BLaER1 (cell line): Measurements from ENCODE around the gene AGRN.
"Not testable (repeated sequence)": the region's sequence is repeated elsewhere in the genome, so short reads cannot be mapped to it uniquely, and the experiment has no call there.

Source experiments
- H3K27ac ChIP-seq: shearing (Covaris generic); formaldehyde crosslinking; 2 replicates; pipeline ENCODE4 v1.8.1; 2022
- H3K27me3 ChIP-seq: shearing (Covaris generic); formaldehyde crosslinking; 2 replicates; pipeline ENCODE4 v1.8.1; 2022
- H3K36me3 ChIP-seq: shearing (Covaris generic); formaldehyde crosslinking; 2 replicates; pipeline ENCODE4 v1.8.1; 2022
- H3K4me1 ChIP-seq: shearing (Covaris generic); formaldehyde crosslinking; 2 replicates; pipeline ENCODE4 v1.8.1; 2022
- H3K4me2 ChIP-seq: shearing (Covaris generic); formaldehyde crosslinking; 2 replicates; pipeline ENCODE4 v1.8.1; 2022
- H3K4me3 ChIP-seq: shearing (Covaris generic); formaldehyde crosslinking; 2 replicates; pipeline ENCODE4 v1.8.1; 2022
- H3K9ac ChIP-seq: shearing (Covaris generic); formaldehyde crosslinking; 2 replicates; pipeline ENCODE4 v1.8.1; 2022
- H3K9me3 ChIP-seq: shearing (Covaris generic); formaldehyde crosslinking; 2 replicates; pipeline ENCODE4 v1.8.1; 2022
- H4K20me1 ChIP-seq: shearing (Covaris generic); formaldehyde crosslinking; 2 replicates; pipeline ENCODE4 v1.8.1; 2022
- Cebpa-rat ChIP-seq: shearing (Covaris generic); IDR thresholded peaks from 2 replicates; pipeline ENCODE4 v1.8.1; 2022

The AGRN gene

DNA sequence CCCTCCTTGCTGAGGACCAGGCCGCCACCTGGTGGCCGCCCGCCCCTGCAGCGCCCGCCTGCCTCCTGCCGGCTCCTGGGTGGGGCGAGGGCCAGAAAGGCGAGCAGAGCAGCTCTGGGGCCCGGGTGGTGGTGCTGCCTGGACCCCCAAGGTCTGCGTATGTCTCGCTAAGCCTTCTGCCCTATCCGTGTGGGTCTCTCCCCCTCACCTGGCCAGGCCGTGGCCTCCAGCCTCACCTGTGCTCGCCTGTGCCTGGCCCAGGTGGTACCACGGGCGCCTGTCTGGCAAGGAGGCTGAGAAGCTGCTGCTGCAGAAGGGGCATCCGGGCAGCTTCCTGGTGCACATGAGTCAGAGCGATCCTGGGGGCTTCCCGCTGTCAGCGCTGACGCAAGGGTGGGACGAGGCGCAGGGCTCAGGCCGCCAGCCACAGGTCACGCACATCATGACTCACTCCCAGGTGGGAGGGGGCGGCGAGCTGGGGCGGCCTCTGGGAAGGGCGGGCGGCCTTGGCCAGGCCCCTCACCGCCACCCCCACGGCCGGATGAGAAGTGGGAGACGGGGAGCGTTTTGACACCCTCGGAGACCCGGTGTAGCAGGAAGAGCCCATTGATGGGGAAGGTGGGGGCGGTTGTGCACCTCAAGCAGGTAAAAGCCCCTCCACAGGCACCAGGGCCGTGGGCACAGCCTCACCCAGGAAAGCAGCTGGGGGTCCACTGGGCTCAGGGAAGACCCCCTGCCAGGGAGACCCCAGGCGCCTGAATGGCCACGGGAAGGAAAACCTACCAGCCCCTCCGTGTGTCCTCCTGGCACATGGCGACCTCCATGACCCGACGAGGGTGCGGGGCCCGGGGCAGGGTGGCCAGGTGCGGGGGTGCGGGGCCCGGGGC lies 44.3 kb downstream of the AGRN start:
- TF ChIP-seq Cebpa-rat: no peak
- H3K27me3 ChIP-seq: peaks cover 62% of the 10 kb centered on the region

DNA sequence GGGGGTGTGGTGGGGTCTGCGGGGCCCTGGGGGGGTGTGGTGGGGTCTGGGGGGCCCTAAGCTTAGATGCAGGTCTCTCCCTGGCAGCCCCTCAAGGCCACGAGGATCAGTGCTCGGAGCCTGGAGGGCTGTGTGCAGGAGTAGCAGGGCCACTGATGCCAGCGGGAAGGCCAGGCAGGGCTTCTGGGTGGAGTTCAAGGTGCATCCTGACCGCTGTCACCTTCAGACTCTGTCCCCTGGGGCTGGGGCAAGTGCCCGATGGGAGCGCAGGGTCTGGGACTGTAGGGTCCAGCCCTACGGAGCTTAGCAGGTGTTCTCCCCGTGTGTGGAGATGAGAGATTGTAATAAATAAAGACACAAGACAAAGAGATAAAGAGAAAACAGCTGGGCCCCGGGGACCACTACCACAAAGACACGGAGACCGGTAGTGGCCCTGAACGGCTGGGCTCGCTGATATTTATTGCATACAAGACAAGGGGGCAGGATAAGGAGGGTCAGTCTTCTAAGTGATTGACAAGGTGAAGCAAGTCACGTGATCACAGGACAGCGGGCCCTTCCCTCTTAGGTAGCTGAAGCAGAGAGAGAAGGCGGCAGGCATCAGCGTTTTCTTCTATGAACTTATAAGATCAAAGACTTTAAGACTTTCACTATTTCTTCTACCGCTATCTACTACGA lies 45.5 kb downstream of the AGRN start:
- no peak overlapping the region for H3K27ac ChIP-seq
- H3K36me3 ChIP-seq: no peaks in the 10 kb centered on the region
- H3K4me2 ChIP-seq: peak overlapping the region; percentile 62
- H4K20me1 ChIP-seq: peaks cover 60% of the 10 kb centered on the region
- peaks cover 87% of the 10 kb centered on the region for H3K4me1 ChIP-seq
- no peak for TF ChIP-seq Cebpa-rat
- peaks cover 53% of the 10 kb centered on the region for H3K27me3 ChIP-seq
- H3K9me3 ChIP-seq: no peaks in the 10 kb centered on the region
- H3K9ac ChIP-seq: no peak overlapping the region
- H3K4me3 ChIP-seq: no peak overlapping the region

More for the DNA sequence above, 44.3 kb downstream of the AGRN start:
- no peaks in the 10 kb centered on the region for H3K9me3 ChIP-seq
- no peak overlapping the region for H3K27ac ChIP-seq
- no peak overlapping the region for H3K4me3 ChIP-seq
- H3K4me2 ChIP-seq: peak overlapping the region; percentile 92
- H4K20me1 ChIP-seq: peaks cover 55% of the 10 kb centered on the region
- H3K4me1 ChIP-seq: peaks cover 83% of the 10 kb centered on the region
- H3K36me3 ChIP-seq: no peaks in the 10 kb centered on the region
- no peak overlapping the region for H3K9ac ChIP-seq

DNA sequence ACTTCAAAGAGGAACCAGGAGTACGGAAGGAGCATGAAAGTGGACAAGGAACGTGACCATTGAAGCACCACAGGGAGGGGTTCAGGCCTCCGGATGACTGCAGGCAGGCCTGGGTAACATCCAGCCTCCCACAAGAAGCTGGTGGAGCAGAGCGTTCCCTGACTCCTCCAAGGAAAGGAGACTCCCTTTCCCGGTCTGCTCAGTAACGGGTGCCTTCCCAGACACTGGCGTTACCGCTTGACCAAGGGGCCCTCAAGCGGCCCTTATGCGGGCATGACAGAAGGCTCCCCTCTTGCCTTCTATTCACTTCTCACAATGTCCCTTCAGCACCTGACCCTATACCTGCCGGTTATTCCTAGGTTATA lies 46.0 kb downstream of the AGRN start:
- Histone ChIP-seq H3K27me3 (peaks cover 48% of the 10 kb centered on the region), H4K20me1 (peaks cover 55% of the 10 kb centered on the region), H3K4me2 (peak overlapping the region; percentile 62), H3K4me1 (peaks cover 87% of the 10 kb centered on the region)
- H3K9me3 ChIP-seq, H3K4me3 ChIP-seq, H3K36me3 ChIP-seq, H3K9ac ChIP-seq, H3K27ac ChIP-seq: not testable (repeated sequence)

DNA sequence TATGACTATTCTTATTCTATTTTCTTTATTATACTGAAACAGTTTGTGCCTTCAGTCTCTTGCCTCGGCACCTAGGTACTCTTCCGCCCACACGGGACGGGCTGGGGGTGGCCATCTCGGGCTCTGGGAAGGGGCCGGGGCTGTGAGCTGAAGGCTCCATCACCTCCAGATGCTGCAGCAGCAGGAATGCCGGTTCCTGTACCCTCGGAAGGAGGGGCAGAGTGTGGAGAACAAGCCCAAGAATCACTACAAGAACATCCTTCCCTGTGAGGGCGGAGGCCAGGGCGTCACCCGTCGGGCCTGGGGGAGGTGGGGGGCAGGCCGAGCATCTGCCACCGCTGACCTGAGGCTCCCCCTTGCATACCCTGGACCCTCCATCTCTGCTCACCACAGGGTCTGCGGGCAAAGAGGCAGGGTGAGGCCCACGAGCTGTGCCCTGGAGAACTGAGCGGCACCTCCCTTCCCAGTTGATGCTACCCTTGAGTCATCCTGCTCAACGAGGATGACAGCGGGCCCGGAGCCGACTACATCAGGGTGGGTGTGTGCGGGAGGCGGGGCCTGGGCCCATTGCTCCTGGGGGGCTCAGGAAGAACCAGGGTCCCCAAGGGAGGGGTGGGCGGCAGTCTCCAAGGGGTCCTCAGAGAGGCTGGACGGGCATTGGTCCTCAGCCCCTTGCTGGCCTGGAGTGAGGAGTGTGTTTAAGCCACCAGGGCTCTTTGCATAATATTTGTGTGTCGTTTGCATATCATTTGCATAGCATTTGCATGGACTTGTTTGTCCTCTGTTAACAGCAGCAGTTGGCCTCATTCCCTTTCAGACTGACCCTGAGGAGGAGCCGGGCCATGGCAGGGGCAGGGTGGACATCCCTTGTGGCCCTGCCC lies 46.7 kb downstream of the AGRN start:
- Histone ChIP-seq H3K4me3 (no peak overlapping the region), H3K27me3 (peaks cover 40% of the 10 kb centered on the region), H3K9ac (no peak overlapping the region), H3K9me3 (no peaks in the 10 kb centered on the region), H3K27ac (no peak overlapping the region), H3K4me2 (peak overlapping the region; percentile 94), H4K20me1 (peaks cover 48% of the 10 kb centered on the region), H3K4me1 (peaks cover 88% of the 10 kb centered on the region), H3K36me3 (no peaks in the 10 kb centered on the region)
- TF ChIP-seq Cebpa-rat: no peak

DNA sequence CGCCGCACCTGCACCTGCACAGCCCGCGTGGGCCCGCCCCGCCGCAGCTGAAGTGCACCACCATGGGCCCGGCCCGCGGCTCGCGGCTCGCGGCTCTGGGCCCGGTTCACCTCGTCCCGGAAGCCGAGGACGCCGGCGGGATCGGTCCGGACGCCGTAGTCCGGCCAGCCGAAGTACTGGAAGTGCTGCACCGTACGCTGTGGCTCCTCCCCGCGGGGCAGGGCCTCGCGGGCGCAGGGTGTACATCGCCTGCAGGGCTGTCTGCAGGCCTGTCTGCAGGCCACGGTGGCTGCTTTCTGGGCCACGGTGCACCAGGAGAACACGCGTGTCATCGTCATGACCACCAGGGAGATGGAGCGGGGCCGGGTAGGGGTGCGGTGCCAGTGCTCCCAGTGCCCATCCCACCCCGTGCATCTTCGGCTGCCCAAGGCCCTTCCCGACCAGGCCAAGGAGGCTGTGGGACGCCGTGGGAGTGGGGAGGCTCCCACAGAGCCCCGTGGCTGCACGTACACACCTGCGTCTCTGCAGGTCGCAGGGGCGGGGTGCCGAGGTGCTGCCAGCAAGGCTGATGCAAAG lies 47.5 kb downstream of the AGRN start:
- Histone ChIP-seq H4K20me1 (peaks cover 47% of the 10 kb centered on the region), H3K9me3 (no peaks in the 10 kb centered on the region), H3K4me1 (peaks cover 90% of the 10 kb centered on the region)

DNA sequence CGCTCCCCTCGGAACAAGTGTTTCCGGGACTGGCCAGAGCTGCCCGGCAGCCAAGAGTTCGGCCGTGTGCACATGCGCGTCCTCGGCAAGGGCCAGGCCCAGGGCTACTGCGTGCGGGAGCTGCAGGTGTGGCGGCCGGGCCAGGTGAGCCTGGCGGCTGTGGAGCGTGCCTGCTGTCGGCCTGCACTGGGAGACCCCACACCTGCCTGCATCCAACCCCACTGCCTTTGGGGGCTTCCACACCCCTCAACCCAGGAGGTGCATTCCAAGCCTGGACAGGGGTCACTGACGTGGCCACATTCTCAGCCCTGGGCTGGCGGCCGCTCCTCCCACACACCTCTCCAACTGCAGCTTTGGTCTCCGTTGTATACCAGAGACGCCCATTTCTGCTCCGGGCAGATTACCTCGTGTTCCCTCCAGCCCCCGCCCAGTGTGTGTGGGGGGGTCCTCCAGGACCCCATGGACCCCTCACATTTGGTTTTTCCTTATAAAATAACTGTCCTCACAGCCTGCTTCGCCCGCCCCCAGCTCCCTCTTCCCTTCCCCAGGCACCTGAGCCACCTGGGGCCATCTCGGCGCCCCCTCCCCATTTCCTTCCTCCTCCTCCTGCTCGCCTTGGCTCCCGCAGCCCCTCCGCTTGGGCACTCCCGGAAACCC lies 48.1 kb downstream of the AGRN start:
- Histone ChIP-seq H3K4me1 (peaks cover 84% of the 10 kb centered on the region), H3K27ac (no peak overlapping the region), H4K20me1 (peaks cover 42% of the 10 kb centered on the region), H3K9me3 (no peaks in the 10 kb centered on the region), H3K27me3 (peaks cover 29% of the 10 kb centered on the region), H3K4me3 (peak overlapping the region; percentile 70), H3K36me3 (no peaks in the 10 kb centered on the region), H3K4me2 (peak overlapping the region; percentile 94), H3K9ac (peak overlapping the region; percentile 60; the same call in 1 of the 2 replicates)
- no peak for TF ChIP-seq Cebpa-rat

More for the DNA sequence above, 47.5 kb downstream of the AGRN start:
- Histone ChIP-seq H3K27ac (no peak overlapping the region), H3K36me3 (no peaks in the 10 kb centered on the region), H3K27me3 (peaks cover 35% of the 10 kb centered on the region), H3K4me2 (peak overlapping the region; percentile 94), H3K4me3 (peak overlapping the region; percentile 70; the same call in 1 of the 2 replicates), H3K9ac (no peak overlapping the region)
- no peak for TF ChIP-seq Cebpa-rat

DNA sequence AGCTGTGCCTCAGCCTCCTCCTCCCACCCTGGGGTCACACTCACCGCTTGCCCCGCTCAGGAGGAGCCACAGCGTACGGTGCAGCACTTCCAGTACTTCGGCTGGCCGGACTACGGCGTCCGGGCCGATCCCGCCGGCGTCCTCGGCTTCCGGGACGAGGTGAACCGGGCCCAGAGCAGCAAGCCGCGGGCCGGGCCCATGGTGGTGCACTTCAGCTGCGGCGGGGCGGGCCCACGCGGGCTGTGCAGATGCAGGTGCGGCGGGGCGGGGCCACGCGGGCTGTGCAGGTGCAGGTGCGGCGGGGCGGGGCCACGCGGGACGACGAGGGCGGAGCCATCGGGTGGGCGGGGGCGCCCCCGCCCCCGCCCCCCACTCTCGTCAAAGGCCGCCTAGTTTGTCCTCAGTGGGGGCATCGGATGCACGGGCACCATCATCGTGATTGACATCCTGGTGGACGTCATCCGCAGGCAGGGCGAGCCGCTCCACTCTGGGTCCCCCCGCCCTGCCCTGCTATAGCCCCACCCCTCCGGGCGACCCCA lies 48.7 kb downstream of the AGRN start:
- H3K4me1 ChIP-seq: peaks cover 78% of the 10 kb centered on the region
- TF ChIP-seq Cebpa-rat: no peak
- H3K9ac ChIP-seq: peak overlapping the region; percentile 60; the same call in 1 of the 2 replicates
- H3K27me3 ChIP-seq: peaks cover 23% of the 10 kb centered on the region
- no peaks in the 10 kb centered on the region for H3K9me3 ChIP-seq
- H3K4me2 ChIP-seq: peak overlapping the region; percentile 94
- H3K4me3 ChIP-seq: peak overlapping the region; percentile 70
- H3K36me3 ChIP-seq: no peaks in the 10 kb centered on the region
- no peak overlapping the region for H3K27ac ChIP-seq
- H4K20me1 ChIP-seq: peaks cover 39% of the 10 kb centered on the region

DNA sequence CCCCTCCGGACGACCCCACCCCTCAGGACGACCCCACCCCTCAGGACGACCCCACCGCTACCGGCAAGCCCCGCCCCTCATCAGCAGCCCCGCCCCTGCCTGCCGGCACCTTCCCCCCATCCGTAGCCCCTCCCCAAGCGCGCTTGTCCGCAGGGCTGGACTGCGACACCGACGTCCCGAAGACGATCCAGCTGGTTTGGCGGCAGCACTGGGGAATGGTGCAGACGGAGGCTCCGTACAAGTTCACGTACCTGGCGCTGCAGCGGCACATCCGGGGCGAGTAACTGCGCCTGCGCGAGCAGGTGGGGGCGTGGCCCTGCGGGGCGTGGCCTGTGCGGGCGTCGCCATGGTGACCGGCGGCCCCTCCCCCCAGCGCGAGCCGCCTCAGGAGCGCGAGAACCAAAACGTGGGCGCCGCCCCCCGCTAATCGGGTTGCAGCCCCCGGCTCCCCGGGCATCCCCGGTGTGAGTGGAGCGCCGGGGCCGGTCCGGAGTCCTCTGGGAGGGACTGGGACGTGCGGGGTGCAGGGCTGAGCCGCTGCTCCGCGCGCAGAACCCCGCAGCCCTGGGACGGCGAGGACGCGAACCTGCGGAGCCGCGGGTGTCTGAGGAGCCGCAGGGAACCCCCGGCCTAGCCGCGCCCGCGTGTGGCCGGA lies 49.3 kb downstream of the AGRN start:
- H3K9ac ChIP-seq: no peak overlapping the region; the same call in 1 of the 2 replicates
- H4K20me1 ChIP-seq: peaks cover 36% of the 10 kb centered on the region
- no peak for TF ChIP-seq Cebpa-rat
- H3K4me3 ChIP-seq: peak overlapping the region; percentile 70
- H3K27ac ChIP-seq: 0 out of 2 replicates have a peak overlapping the region, but pooled peaks have one; percentile 72
- no peaks in the 10 kb centered on the region for H3K9me3 ChIP-seq
- peak overlapping the region; percentile 98 for H3K4me2 ChIP-seq
- H3K27me3 ChIP-seq: peaks cover 19% of the 10 kb centered on the region
- peaks cover 72% of the 10 kb centered on the region for H3K4me1 ChIP-seq
- no peaks in the 10 kb centered on the region for H3K36me3 ChIP-seq
